ENCODE results near the gene TSEN15. TPM values are rescaled to one million over a fixed set of nuclear protein-coding genes. Genes with fewer than 3 reads are reported as not detected.

Gene TSEN15
- total RNA-seq, 1 experiment from 2014 or later = 31.1 TPM

- H3K4me2 ChIP-seq (ENCODE audit: low read length) = no peak overlapping the region
- no peaks in the 10 kb centered on the region for H4K20me1 ChIP-seq (ENCODE audit: insufficient read depth)
- no peak for DNase-seq (ENCODE audit: low read depth, low spot score)
- no peak overlapping the region for H3K9ac ChIP-seq (ENCODE audit: low read length)
- 0 out of 2 replicates have a peak, but pooled peaks cover 3% of the 10 kb centered on the region for H3K9me2 ChIP-seq (ENCODE audit: insufficient read depth)
- RAD21 ChIA-PET (ENCODE audit: low non-redundant PET in 1 of 2, low total read pairs in 2 of 2, uncharacterized antibody in 2 of 2, unreplicated experiment in 2 of 2) = no interaction called here
- intact Hi-C loops (cut with micrococcal nuclease) = no loop called here
- no peak overlapping the region for H3K27ac ChIP-seq (ENCODE audit: low read depth, low read length)
- no peaks in the 10 kb centered on the region for H3K9me3 ChIP-seq (ENCODE audit: control insufficient read depth in 1 of 2, insufficient read depth in 1 of 2, low read depth in 1 of 2, low read length in 2 of 2)
- TF ChIP-seq ZBTB33 (IDR thresholded peaks at IDR 0.05; ENCODE audit: extremely low read depth, insufficient replicate concordance, low read length) (no peak), POLR2AphosphoS5 (IDR thresholded peaks at IDR 0.05; ENCODE audit: low read depth, low read length) (no peak), EZH2 (IDR thresholded peaks at IDR 0.05) (no peak), ZFX (IDR thresholded peaks at IDR 0.05) (no peak), CEBPB (IDR thresholded peaks at IDR 0.05; ENCODE audit: low read depth) (no peak), YY1 (IDR thresholded peaks at IDR 0.05; ENCODE audit: extremely low read depth, insufficient replicate concordance, low read depth, low read length) (no peak), SP1 (IDR thresholded peaks at IDR 0.05; ENCODE audit: low read depth) (no peak), POLR2A (IDR thresholded peaks at IDR 0.05; ENCODE audit: borderline replicate concordance, extremely low read depth, insufficient read depth, insufficient read length) (no peak), JUND (IDR thresholded peaks at IDR 0.05) (no peak), CTCF (IDR thresholded peaks at IDR 0.05 in 2 of 3, conservative IDR thresholded peaks at IDR 0.05 in 1 of 3; ENCODE audit: borderline replicate concordance in 1 of 3, insufficient read depth in 1 of 3, low read depth in 2 of 3, low read length in 2 of 3) (no peak), RAD21 (IDR thresholded peaks at IDR 0.05; ENCODE audit: low read depth) (no peak), CBX3 (IDR thresholded peaks at IDR 0.05; ENCODE audit: low read depth) (no peak), EGR1 (IDR thresholded peaks at IDR 0.05; ENCODE audit: low read depth) (no peak), SRF (IDR thresholded peaks at IDR 0.05; ENCODE audit: low read depth) (no peak), FOSL1 (IDR thresholded peaks at IDR 0.05; ENCODE audit: low read depth) (no peak), MAX (IDR thresholded peaks at IDR 0.05) (no peak), ELF1 (IDR thresholded peaks at IDR 0.05; ENCODE audit: borderline replicate concordance, low read depth) (no peak), TCF7L2 (IDR thresholded peaks at IDR 0.05; ENCODE audit: borderline replicate concordance, extremely low read depth, insufficient read depth, insufficient read length) (no peak)
- H3K79me2 ChIP-seq (ENCODE audit: insufficient read depth, low read length) = peaks cover 18% of the 10 kb centered on the region
- POLR2A ChIA-PET = interaction anchor here (1.2 kb wide), 1 partner anchor 9 kb away, joined by 3 read pairs; no protein-coding TSS in a partner anchor
- peaks cover 2 to 21% of the 10 kb centered on the region in 2 experiments; a peak in 3 of 4 replicates for H3K4me1 ChIP-seq (ENCODE audit: control insufficient read depth in 1 of 2, insufficient read depth in 2 of 2, low read length in 2 of 2)
- H3K27me3 ChIP-seq (ENCODE audit: insufficient read depth, low read length) = no peaks in the 10 kb centered on the region; the same call in 1 of the 2 replicates
- CTCF ChIA-PET = no interaction called here
- no peak overlapping the region for H3K4me3 ChIP-seq (replicated peaks in 1 of 2; ENCODE audit: low read depth in 1 of 2, low read length in 2 of 2)
- H3K36me3 ChIP-seq (ENCODE audit: control insufficient read depth in 1 of 2, insufficient read depth in 2 of 2, low read length in 2 of 2) = no peaks in the 10 kb centered on the region
- ATAC-seq = no peak
- BruUV-seq (replicated peaks) = no TSS peak
- no peak overlapping the region for H2AFZ ChIP-seq (ENCODE audit: low read depth, low read length, poor library complexity, severe bottlenecking)
Observed at GRCh38 chr1:184048561-184049240, 2.8 kb upstream of the TSEN15 start.
